Activated CD8-positive, alpha-beta T cell treated with anti-CD3 and anti-CD28 coated beads for 36 hours (primary cell): ENCODE measurements around the gene EXOSC7. TPM values are rescaled to one million over a fixed set of nuclear protein-coding genes. Genes with fewer than 3 reads are reported as not detected.

Experiments used
- ATAC-seq: fragments of 200-7000 bp; cut with Tn5 transposase; one replicate; pipeline ENCODE4 v1.10.0; 2021; ENCODE audit warnings: mild to moderate bottlenecking, moderate library complexity
- CTCF ChIA-PET: fragments of 350-600 bp; sonication (Branson Sonifier 250); formaldehyde crosslinking; loops from one replicate; lab custom pipeline; 2021; ENCODE audit warnings: antibody characterized with exemption; lab: Charles Lee
- POLR2A ChIA-PET: fragments of 350-600 bp; sonication (Branson Sonifier 250); formaldehyde crosslinking; loops from one replicate; lab custom pipeline; 2021; ENCODE audit warnings: antibody characterized with exemption; lab: Charles Lee
- DNase-seq: peaks from one replicate; pipeline ENCODE4 v3.0.0-alpha.2; 2020
- H3K27ac Mint-ChIP-seq: one replicate; pipeline ENCODE4 v1.8.0; 2021; ENCODE audit warnings: mild to moderate bottlenecking, mixed read lengths
- H3K27me3 Mint-ChIP-seq: one replicate; pipeline ENCODE4 v1.8.0; 2021; ENCODE audit warnings: mixed read lengths
- H3K36me3 Mint-ChIP-seq: one replicate; pipeline ENCODE4 v1.8.0; 2021; ENCODE audit warnings: low read depth, mixed read lengths
- H3K4me1 Mint-ChIP-seq: one replicate; pipeline ENCODE4 v1.8.0; 2021; ENCODE audit warnings: low read depth, mixed read lengths
- H3K4me3 Mint-ChIP-seq: one replicate; pipeline ENCODE4 v1.8.0; 2021; ENCODE audit warnings: mild to moderate bottlenecking, moderate library complexity, mixed read lengths
- H3K9me3 Mint-ChIP-seq: one replicate; pipeline ENCODE4 v1.8.0; 2021; ENCODE audit warnings: mixed read lengths
- CTCF ChIP-seq: fragments of 200-600 bp; IDR thresholded peaks from one replicate; pipeline ENCODE4 v1.8.0; 2022; ENCODE audit warnings: antibody characterized with exemption, mild to moderate bottlenecking
- intact Hi-C: fragments of 100-400 bp; cut with micrococcal nuclease; formaldehyde crosslinking; loops from one replicate; pipeline ENCODE4 v1.10.0; 2022
- total RNA-seq, 2 experiments: library from RNA; stranded (reverse); gene quantifications; one replicate each; pipeline ENCODE4 v1.2.3, GENCODE V29; 2021

Gene EXOSC7
- total RNA-seq, 2 experiments from 2014 or later: 79.8 to 80.7 TPM

- Mint-ChIP-seq H3K9me3 (no peaks in the 10 kb centered on the region), H3K27ac (no peak overlapping the region), H3K27me3 (no peaks in the 10 kb centered on the region), H3K4me3 (no peak overlapping the region), H3K4me1 (peaks cover under 1% of the 10 kb centered on the region), H3K36me3 (peaks cover 14% of the 10 kb centered on the region)
- intact Hi-C loops: no loop called here
- ATAC-seq: no peak
- POLR2A ChIA-PET: interaction anchor here (0.5 kb wide), 1 partner anchor 446 kb away, joined by 3 read pairs; no protein-coding TSS in a partner anchor
- no peak for DNase-seq
- no peak for TF ChIP-seq CTCF
- CTCF ChIA-PET: no interaction called here
Observed at GRCh38 chr3:44930911-44931310, 45.1 kb upstream of the EXOSC7 start.

DNA sequence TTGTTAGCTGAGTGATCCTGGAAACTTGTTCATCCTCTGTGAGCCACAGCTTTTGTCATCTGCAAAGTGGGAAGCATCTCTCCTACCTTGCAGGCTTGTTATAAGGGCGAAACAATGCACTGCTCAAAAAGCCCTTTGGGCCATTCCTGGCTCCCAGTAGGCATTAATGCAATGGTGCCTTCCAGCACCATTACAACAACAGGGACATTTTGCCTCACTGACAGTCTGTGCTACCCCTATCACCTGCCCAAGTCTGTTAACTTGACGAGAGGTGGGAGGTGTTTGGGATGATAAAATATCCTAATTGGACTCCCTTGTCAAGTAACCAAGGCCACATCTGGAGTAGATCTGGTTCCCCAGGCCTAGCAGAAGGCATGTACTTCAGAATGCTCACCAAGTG lies 44.3 kb upstream of the EXOSC7 start:
- peaks cover 16% of the 10 kb centered on the region for H3K36me3 Mint-ChIP-seq
- ChIA-PET POLR2A (no interaction called here), CTCF (no interaction called here)
- no peaks in the 10 kb centered on the region for H3K9me3 Mint-ChIP-seq
- DNase-seq (no peak), ATAC-seq (no peak)
- intact Hi-C loops: no loop called here
- no peak overlapping the region for H3K4me3 Mint-ChIP-seq
- peaks cover 6% of the 10 kb centered on the region for H3K4me1 Mint-ChIP-seq
- no peaks in the 10 kb centered on the region for H3K27me3 Mint-ChIP-seq
- H3K27ac Mint-ChIP-seq: no peak overlapping the region
- TF ChIP-seq CTCF: no peak

- CTCF ChIA-PET: no interaction called here
- intact Hi-C loops: no loop called here
- no peaks in the 10 kb centered on the region for H3K9me3 Mint-ChIP-seq
- DNase-seq (no peak), ATAC-seq (no peak)
- H3K4me3 Mint-ChIP-seq: no peak overlapping the region
- peaks cover 6% of the 10 kb centered on the region for H3K4me1 Mint-ChIP-seq
- POLR2A ChIA-PET: no interaction called here
- TF ChIP-seq CTCF: no peak
- no peak overlapping the region for H3K27ac Mint-ChIP-seq
- H3K36me3 Mint-ChIP-seq: peaks cover 13% of the 10 kb centered on the region
- no peaks in the 10 kb centered on the region for H3K27me3 Mint-ChIP-seq
Observed at GRCh38 chr3:44932271-44932670, 43.8 kb upstream of the EXOSC7 start.

- ATAC-seq (no peak), DNase-seq (no peak)
- H3K27ac Mint-ChIP-seq: peak overlapping the region; percentile 5
- peaks cover 12% of the 10 kb centered on the region for H3K36me3 Mint-ChIP-seq
- no peaks in the 10 kb centered on the region for H3K9me3 Mint-ChIP-seq
- peaks cover 6% of the 10 kb centered on the region for H3K4me1 Mint-ChIP-seq
- intact Hi-C loops: no loop called here
- ChIA-PET POLR2A (interaction anchor here (0.6 kb wide), 1 partner anchor 41 kb away, joined by 3 read pairs; no protein-coding TSS in a partner anchor), CTCF (no interaction called here)
- TF ChIP-seq CTCF: no peak
- no peaks in the 10 kb centered on the region for H3K27me3 Mint-ChIP-seq
- H3K4me3 Mint-ChIP-seq: no peak overlapping the region
Observed at GRCh38 chr3:44932986-44933944, 42.8 kb upstream of the EXOSC7 start.

GRCh38 chr3:44939581-44940036 lies 36.4 kb upstream of the EXOSC7 start:
- TF ChIP-seq CTCF: no peak
- no peak for ATAC-seq
- Mint-ChIP-seq H3K27ac (no peak overlapping the region), H3K4me3 (no peak overlapping the region), H3K9me3 (no peaks in the 10 kb centered on the region), H3K4me1 (peaks cover 6% of the 10 kb centered on the region), H3K36me3 (peaks cover 22% of the 10 kb centered on the region), H3K27me3 (no peaks in the 10 kb centered on the region)
- POLR2A ChIA-PET: no interaction called here
- no peak for DNase-seq
- intact Hi-C loops: no loop called here
- CTCF ChIA-PET: no interaction called here
